Medulla oblongata (tissue), 1 donor: ENCODE results near the gene MAP4.
A peak's percentile ranks its signal among the peaks of the same experiment; 100 is the strongest.

Experiments
- DNase-seq: peaks from one replicate; pipeline ENCODE4 v3.0.0-alpha.2; 2015; ENCODE audit errors: extremely low spot score

MAP4 gene

DNA sequence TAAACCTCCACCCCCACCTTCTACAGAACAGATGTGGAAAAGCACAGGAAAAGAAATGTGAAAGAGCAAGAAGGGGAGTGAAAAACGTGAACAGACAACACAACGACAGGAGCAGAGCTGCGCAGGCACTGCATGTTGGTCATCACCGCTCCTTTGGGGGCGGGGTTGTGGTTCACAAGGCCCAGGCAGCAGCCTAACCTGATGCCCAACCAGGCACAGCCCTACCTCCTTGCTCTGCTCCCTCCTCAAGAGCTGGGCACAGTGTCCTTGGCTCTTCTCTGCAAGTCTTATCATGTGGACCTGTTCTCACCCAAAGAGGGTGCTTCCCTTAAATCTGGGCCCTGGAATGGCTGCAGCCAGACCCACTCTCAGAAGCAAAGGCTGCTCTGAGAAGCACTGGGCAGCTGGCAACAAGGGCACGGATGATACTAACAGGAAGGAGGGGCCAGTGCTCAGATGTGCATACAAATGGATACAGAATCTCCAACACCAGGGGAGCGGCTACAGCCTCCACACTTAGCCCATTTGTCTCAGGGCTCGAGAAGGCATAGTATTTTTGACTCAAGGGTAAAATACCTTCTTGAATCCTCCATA, 148.7 kb downstream of the MAP4 start:
- no peak for DNase-seq

DNA sequence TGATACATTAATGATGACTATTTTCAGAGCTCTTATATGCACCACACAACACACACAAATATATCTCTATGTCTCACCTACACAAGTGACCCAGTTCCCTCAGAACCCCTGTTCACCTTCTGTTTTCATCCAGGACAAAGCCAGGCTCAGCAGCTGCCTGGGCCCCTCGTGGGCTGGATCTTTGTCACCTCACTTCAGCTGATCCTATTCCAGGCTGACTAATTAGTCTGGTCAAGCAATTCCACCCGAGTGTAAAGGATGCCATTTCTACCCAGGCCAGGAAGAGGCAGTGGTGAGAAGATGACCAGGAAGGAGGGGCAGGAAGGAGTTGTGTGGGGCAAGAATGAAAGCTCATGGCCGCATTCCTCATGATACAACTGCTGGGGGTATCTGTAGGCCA, 151.0 kb downstream of the MAP4 start:
- DNase-seq = no peak

DNA sequence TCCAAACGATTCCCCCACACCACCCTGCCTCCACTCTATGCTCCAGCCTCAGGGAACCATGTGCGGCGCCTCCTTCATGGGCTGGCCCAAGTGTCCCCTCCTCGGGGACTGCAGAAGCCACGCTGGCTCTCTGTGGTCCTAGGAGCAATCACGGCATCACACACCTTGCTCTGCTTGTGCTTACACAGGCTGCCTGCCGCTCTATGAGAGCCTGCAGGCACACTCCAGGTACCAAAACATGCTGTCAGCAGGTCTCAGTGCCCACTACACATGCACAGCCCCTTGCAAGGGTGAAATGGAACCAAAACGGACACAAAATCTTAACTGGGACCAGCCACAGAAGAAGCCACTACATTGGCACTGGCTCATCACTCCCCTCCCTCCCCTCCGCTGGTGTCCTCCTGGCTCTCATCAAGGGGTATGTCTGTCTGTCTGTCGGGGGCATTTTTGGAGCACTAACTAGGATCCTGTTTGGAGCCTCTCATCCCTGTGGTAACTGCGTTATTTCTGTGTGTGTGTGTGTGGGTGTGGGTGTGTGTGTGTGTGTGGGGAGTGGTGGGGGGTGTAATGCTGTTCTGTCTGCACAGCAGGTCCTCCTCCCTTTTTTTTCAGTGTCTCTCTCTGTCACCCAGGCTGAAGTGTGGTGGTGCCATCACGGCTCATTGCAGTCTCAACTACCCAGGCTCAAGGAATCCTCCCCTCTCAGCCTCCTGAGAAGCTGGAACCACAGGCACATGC, 152.7 kb downstream of the MAP4 start:
- no peak for DNase-seq

DNA sequence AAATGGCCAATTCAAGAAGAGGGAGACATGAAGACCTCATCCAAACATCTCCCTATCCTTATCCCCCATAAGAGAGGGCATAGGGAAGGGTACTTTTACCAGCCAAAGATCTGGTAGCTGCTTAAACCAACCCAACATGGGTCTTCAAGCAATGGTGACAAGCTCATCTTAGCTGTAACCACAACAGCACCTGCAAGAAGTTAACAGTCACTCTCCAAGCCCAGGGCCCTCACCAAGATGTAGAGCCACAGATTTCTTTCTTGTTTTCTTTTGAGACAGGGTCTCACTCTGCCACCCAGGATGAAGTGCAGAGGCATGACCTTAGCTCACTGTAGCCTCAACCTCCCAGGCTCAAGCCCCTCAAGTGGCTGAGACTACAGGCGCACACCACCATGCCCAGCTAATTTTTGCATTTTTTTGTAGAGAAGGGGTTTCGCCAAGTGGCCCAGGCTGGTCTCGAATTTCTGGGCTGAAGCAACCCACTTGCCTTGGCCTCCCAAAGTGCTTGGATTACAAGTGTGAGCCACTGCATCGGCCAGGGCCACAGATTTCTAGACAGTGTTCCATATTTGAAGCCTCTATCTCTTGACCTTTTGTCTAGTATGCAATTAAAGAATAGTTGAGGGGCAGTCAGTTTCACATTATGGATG, 156.1 kb downstream of the MAP4 start:
- no peak for DNase-seq

DNA sequence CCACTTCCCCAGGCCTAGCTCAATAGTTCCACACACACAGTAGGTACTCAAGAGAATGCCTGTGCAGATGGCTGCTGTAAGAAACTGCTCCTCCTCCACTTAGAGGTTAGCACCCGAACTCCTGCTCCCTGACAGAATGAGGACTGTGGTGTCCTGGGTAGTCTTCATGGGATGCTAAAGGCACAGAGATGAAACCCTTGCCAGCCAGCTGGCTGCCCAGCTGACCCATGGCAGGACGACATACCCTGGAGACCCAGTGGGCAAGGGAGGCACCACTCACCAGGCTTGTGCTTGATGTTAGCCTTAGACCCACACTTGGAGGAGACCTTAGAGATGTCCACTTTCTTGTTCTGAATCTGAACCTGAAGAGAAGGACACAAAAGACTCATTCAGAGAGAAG, 159.1 kb downstream of the MAP4 start:
- no peak for DNase-seq

DNA sequence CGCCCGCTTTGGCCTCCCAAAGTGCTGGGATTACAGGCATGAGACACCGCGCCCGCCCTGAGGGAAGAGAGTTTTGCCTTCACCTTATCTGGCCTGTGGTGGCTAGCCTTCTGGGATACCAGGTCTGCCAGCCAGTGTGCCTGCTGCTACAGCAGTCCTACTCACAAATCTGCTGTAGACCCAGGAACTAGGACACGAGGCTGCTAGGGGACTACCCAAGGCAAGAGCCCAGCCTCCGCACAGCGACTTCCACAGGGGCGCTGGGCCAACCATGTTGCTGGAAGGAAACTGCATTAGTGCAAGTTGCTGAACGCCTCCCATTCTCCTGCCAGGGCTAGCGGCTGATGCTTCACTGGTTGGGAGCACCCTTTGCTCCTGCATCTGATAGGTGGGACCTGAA, 159.5 kb downstream of the MAP4 start:
- DNase-seq = peak; percentile 62

DNA sequence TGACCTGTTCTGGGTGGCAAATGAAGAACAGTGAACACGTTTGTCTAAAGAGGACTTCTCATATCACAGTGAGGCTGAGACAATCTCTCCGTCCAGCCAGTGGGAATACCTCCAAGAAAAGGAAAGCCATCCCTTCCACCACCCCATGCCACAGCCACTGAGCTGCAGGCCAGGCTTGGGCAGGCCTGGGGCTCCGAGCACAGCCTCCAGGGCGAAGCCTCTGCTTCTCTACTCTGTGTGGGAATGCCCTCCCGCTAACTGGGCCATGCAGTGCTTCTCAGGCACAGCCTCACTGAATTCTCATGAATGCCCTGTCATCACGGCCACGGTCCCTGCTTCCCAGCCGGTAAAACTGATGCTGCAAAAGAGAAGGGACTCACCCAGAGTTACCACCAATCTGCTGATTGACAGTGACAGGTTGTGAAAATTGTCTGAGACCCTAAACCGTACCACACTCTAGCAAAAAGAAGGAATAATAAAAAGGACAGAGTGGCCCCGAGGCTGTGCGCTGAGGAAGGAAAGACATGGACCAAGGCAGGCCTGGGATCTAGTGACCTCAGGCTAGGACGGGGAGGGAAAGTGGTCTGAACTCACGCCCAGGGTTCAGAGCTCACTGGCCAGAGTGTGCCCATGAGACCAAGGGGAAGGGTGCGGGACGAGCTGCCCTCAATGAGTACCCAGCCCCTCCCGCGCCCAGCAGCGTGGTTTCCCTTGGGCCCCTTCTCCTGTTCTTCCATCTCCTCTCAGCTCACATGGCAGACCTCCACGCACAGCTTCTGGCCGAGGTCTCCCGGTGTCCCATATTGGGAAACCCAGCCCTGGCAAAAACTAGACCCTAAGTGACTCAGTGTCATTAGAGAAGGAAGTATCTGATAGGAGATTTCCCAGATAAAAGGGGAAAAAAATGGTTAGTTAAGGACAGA, 160.5 kb downstream of the MAP4 start:
- no peak for DNase-seq

DNA sequence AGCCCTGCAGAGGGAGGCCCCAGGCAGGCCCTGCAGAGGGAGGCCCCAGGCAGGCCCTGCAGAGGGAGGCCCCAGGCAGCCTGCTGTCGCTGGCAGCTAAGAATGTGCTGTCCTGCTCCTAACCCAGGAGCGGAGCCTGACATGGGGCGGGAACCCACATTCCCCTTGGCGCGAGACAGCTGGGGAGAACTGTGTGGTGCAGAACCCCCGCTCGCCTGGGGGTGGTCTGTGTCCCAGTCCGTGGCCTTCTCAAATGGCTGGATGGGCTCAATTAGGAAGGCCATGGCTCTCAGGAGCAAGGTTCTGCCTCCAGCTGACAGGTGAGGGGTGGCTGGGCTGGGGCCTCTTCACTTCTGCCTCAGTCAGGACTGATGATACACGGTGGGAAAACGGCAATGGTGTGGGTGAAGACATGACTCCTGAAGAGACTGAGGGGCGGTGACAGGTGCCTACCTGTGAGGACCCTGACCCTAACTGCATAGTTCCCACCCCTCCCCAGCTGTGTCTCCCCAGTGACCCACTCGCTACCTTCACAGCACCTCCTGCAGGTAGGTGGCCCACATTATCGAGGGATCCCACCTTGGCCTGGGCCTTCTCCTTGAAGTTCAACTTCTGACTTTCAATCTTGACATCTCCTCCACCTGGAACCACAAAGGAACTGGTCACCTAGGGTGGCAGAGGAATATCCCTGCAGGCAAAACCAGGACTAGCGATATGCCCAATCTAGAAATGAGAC, 161.3 kb downstream of the MAP4 start:
- no peak for DNase-seq

DNA sequence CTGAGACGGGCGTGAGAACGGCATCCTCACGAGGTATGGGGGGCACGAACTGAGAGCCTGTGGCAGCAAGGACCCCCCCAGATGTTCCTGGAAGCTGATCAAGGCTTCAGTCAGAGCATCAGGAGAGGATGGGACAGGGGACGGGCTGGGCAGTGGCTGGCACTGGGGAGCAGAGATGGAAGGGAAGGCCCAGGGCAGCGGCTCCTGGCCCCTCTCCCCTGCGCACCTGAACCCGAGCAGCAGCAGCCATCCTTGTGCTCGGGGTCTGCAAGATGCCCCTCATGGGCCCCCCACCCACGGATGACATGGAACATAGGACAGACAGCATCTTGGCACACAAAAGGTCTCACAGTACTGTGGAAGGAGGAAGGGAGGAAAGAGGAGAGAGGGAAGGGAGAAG, 161.9 kb downstream of the MAP4 start:
- DNase-seq = no peak

DNA sequence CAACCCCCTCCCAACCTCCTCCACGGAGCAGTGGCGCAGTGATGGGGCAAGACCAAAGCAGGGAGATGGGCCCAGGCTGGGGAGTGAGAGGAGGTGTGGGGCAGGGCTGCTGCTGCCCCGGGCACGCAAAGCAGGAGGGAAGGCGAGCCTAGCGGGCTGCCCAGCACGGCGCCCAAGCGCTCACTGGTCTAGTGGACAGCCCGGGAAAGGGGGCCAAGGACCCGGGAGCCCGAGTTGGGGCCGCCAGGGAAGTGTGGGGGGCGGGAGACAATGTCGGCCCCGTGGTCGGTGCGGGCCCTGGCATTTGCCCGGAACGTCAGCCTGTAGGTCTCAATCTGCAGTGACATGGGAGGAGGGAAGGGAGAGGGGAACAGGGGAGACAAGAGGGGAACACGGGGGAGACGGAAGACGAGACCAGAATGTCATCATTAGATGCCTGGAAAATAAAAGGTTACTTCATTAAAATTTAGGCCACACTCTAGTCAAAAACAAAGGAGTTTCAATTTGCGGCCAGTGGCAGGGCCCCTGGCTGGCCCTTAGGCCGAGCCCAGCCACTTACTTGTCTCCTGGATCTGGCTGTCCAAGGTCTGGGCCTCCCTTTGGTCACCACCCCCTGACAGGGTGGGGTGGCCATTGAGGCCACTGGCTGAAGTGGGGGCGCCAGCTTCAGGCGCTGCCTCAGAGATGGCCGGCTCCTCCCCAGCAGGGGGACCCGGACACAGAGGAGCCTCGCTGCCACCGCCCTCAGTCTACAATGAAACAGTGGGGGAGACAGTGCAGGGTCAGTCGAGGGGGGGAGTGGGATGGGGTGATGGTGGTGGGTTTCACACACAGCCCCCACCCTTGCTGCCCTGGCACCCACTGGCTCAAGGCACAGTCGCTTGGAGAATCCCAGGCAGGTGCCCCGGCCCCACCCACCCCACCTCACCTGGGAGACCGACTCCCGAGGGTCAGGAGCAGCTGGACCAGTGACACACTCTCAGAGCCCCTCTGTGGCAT, 163.3 kb downstream of the MAP4 start:
- DNase-seq = peak; percentile 62

DNA sequence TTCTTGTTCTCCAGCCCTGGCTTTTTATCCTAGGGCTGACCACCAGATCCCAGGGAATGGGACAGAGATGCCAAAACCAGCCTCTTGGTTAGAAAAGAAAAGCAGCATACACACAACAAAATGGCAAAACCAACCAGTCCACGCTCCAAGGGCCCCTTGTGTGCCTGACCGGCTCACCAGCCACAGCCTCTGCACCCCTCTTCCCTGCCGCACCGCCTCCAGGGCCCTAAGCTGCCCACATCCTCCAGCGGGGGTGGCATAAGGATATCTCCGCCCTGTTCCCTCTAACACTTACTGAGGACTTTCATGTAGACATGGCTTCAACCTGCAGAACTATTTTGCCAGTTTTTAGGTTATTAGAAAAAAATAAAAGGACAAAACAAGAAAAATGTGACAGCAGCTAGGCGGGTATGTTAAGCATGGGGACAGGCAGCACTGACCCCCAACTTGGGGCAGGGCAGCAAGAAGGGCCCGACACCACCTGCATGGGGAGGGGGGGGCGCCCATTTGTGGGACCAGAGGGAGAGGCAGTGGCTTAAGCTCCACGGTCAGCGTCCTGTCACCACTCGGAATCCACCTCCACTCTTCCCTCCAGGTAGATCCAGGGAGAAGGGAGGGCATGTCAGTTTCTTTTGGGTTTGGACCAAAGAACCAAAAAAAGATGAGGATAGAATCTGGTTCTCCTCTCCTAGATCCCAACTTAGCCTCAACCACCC, 164.2 kb downstream of the MAP4 start:
- no peak for DNase-seq

DNA sequence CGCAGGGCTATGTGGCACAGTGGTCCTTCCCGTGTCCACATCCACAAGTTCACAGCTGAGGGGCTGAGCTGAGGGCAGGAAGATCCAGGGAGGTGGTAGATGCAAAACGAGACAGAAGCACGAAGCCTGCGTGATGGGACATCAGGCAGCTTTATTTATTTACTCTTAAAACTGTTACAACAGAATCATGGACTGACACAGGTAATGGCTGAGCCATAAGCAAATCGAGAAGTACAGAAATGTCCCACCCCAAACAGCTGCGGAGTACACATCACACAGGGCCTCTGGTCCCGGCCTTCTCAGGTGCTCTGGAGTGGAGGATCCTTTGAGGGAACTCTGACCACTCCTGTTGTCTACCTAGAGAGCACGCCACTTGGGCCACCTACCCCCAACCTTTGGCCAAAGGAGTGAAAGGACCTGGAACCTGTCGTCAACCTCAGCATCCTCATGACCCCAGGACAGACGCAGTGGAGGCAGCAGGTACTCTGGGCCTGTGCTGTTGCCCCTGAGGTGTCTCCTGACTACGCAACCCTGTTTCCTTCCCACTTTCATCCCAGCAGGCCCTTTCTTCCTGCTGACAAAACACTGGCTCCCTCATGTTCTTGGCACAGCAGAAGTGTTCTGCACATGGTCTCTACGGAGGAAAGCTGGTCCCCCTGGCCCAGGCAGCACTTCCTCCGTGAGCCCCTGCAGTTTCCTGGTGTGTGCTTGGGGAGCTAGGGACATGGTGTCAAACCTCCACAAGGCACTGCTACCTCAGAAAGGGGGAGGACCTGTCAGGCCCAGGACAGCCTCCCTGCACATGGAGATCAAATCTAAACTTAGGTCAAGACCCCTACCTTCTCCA, 165.4 kb downstream of the MAP4 start:
- no peak for DNase-seq

DNA sequence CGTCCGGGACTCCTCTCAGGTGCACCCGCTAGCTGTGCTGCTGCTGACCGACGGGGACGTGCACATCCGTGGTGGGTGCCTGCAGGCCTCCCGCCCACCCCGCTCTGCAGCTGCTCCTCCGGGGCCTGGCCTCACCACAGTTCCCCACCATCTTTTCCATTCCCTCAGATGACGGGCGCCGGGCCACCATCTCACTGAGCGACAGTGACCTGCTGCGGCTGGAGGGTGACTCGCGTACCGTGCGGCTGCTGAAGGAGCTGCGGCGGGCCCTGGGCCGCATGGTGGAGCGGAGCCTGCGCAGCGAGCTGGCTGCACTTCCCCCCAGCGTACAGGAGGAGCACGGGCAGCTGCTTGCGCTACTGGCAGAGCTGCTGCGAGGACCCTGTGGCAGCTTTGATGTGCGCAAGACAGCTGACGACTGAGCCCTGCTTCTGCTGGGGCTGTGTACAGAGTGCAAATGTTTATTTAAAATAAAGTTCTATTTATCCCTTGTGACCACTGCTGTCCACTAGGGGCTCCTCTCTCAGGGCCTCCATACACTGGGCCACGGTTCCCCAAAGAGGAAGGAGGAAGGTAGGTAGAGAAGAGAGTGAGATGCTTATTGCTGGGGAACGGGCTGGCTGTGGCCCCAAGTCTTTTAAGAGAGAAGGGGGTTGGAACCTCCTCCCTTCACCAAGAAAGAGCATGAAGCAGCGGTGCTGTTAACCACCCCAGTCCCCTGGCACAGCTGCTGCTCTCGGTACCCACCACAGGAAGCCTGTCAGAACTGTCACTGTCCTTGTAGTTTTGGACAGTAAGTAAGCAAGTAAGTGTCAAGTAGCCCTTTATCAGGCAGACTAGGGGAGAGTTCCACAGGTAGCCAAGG, 166.3 kb downstream of the MAP4 start:
- DNase-seq = no peak

DNA sequence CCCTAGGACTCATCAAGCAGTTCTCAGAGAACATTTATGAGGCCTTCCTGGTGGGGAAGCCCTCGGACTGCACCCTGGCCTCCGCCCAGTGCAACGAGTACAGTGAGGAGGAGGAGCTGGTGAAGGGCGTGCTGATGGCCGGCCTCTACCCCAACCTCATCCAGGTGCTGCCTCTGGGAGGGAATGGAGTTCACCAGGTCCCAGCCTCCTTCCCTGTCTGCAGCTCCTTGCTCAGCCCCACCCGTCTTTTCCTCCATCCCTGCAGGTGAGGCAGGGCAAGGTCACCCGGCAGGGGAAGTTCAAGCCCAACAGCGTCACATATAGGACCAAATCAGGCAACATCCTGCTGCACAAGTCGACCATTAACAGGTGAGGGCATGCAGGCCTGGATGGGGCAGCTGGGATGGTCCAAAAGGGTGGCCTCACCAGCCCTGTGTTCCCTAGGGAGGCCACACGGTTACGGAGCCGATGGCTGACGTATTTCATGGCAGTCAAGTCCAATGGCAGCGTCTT, 167.0 kb downstream of the MAP4 start:
- DNase-seq = no peak

DNA sequence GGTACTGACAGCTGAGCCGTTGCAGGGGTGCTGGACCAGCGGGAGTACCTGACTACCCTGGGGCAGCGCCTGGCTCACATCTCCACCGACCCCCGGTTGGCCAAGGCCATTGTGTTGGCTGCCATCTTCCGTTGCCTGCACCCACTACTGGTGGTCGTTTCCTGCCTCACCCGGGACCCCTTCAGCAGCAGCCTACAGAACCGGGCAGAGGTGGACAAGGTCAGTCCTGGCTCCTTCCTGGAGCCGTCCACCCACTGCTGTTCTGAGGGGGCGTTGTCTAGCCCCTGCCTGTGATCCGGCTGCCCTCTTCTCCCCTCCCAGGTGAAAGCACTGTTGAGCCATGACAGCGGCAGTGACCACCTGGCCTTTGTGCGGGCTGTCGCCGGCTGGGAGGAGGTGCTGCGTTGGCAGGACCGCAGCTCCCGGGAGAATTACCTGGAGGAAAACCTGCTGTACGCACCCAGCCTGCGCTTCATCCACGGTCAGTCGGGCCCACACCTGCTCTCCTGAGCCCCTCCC, 167.6 kb downstream of the MAP4 start:
- no peak for DNase-seq

DNA sequence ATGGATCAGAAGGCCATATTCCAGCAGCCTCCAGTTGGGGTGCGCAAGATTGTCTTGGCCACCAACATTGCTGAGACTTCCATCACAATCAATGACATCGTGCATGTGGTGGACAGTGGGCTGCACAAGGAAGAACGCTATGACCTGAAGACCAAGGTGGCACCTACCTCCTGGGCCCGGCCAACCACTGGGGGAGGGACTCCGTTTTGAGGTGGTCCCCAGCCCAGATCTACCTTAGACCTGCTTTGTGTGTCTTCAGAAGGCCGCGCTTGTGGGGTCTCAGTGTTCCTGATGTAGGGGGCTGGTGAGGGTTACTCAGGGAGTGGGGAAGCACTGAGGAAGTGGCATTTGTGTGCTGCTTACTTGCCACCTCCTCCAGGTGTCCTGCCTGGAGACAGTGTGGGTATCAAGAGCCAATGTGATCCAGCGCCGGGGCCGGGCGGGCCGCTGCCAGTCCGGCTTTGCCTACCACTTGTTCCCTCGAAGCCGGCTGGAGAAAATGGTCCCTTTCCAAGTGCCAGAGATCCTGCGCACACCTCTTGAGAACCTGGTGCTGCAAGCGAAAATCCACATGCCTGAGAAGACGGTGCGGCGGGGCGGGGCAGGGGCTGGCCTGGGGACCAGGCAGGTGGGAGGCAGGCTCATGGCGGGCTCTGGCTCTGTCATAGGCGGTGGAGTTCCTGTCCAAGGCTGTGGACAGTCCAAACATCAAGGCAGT, 168.3 kb downstream of the MAP4 start:
- DNase-seq = no peak

DNA sequence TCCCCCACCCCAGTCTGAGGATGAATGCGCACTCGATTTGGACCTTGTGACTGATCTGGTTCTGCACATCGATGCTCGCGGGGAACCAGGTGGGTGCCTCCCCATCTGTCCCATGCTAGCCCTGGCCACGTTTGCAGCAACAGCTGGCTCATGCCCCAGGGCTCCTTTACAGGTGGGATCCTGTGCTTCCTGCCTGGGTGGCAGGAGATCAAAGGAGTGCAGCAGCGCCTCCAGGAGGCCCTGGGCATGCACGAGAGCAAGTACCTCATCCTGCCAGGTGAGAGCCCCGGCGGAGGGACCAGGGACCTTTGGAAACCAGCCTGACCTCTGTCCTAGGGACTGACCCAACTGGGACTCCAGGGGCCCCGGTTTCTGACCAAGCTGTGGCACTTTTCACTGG, 169.0 kb downstream of the MAP4 start:
- DNase-seq = no peak
